NCI-H146 treated with DMSO at 0.1 percent for 48 hours (cell line): ENCODE data around the gene DLL3.
A peak's percentile ranks its signal among the peaks of the same experiment; 100 is the strongest.
"Not testable (repeated sequence)": the region's sequence is repeated elsewhere in the genome, so short reads cannot be mapped to it uniquely, and the experiment has no call there.

Source experiments
- DNase-seq: peaks from one replicate; lab custom pipeline; 2025; ENCODE audit not compliant: unreplicated experiment; lab: John Stamatoyannopoulos, UW

DLL3 gene

GRCh38 chr19:39498798-39499642, at the start of gene DLL3:
Gene DLL3, plus strand, starts transcription at chr19:39498947. Its CDS starts 28 bp downstream, at chr19:39498975.
- peak; percentile 67 for DNase-seq

GRCh38 chr19:39449116-39449797, 49.5 kb upstream of the DLL3 start:
- DNase-seq, result no peak

- DNase-seq, result not testable (repeated sequence)
Measured at GRCh38 chr19:39451257-39451656, 47.5 kb upstream of the DLL3 start.

- DNase-seq, result no peak
Measured at GRCh38 chr19:39463403-39463802, 35.3 kb upstream of the DLL3 start.

GRCh38 chr19:39465956-39466747, 32.6 kb upstream of the DLL3 start:
- DNase-seq, result no peak

- DNase-seq, result no peak
Measured at GRCh38 chr19:39467941-39468340, 30.8 kb upstream of the DLL3 start.

GRCh38 chr19:39469036-39469435, 29.7 kb upstream of the DLL3 start:
- DNase-seq, result no peak

- DNase-seq, result no peak
Measured at GRCh38 chr19:39469567-39469966, 29.2 kb upstream of the DLL3 start.

- no peak for DNase-seq
Measured at GRCh38 chr19:39470724-39471339, 27.9 kb upstream of the DLL3 start.

- no peak for DNase-seq
Measured at GRCh38 chr19:39471756-39472536, 26.8 kb upstream of the DLL3 start.

GRCh38 chr19:39472746-39473442, 25.9 kb upstream of the DLL3 start:
- no peak for DNase-seq

- no peak for DNase-seq
Measured at GRCh38 chr19:39473443-39473960, 25.2 kb upstream of the DLL3 start.

- peak; percentile 34 for DNase-seq
Measured at GRCh38 chr19:39474139-39474620, 24.6 kb upstream of the DLL3 start.

GRCh38 chr19:39475748-39476147, 23.0 kb upstream of the DLL3 start:
- no peak for DNase-seq

GRCh38 chr19:39479319-39479801, 19.4 kb upstream of the DLL3 start:
- not testable (repeated sequence) for DNase-seq

GRCh38 chr19:39479916-39480315, 18.8 kb upstream of the DLL3 start:
- DNase-seq, result no peak

GRCh38 chr19:39480337-39481228, 18.2 kb upstream of the DLL3 start, which contains the start of gene TIMM50:
Gene TIMM50, plus strand, starts transcription at chr19:39480838. Its CDS starts 16 bp downstream, at chr19:39480854.
- DNase-seq, result peak; percentile 94

GRCh38 chr19:39481229-39481545, 17.6 kb upstream of the DLL3 start:
- DNase-seq, result no peak
